ENCODE results near the gene ZNF516. TPM values are rescaled to one million over a fixed set of nuclear protein-coding genes. Genes with fewer than 3 reads are reported as not detected.
A peak's percentile ranks its signal among the peaks of the same experiment; 100 is the strongest.
"Not testable (repeated sequence)": the region's sequence is repeated elsewhere in the genome, so short reads cannot be mapped to it uniquely, and the experiment has no call there.

Gene ZNF516, protein sequence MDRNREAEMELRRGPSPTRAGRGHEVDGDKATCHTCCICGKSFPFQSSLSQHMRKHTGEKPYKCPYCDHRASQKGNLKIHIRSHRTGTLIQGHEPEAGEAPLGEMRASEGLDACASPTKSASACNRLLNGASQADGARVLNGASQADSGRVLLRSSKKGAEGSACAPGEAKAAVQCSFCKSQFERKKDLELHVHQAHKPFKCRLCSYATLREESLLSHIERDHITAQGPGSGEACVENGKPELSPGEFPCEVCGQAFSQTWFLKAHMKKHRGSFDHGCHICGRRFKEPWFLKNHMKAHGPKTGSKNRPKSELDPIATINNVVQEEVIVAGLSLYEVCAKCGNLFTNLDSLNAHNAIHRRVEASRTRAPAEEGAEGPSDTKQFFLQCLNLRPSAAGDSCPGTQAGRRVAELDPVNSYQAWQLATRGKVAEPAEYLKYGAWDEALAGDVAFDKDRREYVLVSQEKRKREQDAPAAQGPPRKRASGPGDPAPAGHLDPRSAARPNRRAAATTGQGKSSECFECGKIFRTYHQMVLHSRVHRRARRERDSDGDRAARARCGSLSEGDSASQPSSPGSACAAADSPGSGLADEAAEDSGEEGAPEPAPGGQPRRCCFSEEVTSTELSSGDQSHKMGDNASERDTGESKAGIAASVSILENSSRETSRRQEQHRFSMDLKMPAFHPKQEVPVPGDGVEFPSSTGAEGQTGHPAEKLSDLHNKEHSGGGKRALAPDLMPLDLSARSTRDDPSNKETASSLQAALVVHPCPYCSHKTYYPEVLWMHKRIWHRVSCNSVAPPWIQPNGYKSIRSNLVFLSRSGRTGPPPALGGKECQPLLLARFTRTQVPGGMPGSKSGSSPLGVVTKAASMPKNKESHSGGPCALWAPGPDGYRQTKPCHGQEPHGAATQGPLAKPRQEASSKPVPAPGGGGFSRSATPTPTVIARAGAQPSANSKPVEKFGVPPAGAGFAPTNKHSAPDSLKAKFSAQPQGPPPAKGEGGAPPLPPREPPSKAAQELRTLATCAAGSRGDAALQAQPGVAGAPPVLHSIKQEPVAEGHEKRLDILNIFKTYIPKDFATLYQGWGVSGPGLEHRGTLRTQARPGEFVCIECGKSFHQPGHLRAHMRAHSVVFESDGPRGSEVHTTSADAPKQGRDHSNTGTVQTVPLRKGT
- total RNA-seq: 28.0 TPM
- long read RNA-seq, partial matches to known transcripts: 5 of 20 reads
- long read RNA-seq, other reads (novel, unspliced or antisense): 14 of 20 reads

DNA sequence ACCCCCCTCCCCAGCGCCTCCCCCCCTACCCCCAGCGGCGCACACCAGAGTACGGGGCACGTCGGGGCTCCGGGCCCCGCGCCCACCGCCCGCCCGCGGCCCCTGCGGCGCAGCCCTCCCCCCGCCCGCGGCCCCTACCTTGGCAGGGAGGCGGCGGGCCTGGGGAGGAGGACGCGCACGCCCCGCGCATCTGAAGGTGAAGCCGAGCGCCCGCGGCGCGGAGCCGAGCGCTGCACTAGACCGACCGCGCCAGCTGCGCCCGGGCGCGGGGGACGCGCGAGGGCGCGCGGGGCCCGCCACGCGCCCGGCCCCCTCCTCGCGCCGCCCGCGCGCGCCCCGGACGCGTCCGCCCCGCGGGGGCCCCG lies at the start of gene ZNF516:
TSS of gene ZNF516 (minus strand) at position 237 of the 365 bp plus-strand sequence. CDS start 52,188 bp downstream, outside the sequence.
- no peak for ATAC-seq
- TF ChIP-seq, protein P1, sequence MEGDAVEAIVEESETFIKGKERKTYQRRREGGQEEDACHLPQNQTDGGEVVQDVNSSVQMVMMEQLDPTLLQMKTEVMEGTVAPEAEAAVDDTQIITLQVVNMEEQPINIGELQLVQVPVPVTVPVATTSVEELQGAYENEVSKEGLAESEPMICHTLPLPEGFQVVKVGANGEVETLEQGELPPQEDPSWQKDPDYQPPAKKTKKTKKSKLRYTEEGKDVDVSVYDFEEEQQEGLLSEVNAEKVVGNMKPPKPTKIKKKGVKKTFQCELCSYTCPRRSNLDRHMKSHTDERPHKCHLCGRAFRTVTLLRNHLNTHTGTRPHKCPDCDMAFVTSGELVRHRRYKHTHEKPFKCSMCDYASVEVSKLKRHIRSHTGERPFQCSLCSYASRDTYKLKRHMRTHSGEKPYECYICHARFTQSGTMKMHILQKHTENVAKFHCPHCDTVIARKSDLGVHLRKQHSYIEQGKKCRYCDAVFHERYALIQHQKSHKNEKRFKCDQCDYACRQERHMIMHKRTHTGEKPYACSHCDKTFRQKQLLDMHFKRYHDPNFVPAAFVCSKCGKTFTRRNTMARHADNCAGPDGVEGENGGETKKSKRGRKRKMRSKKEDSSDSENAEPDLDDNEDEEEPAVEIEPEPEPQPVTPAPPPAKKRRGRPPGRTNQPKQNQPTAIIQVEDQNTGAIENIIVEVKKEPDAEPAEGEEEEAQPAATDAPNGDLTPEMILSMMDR (IDR thresholded peaks at IDR 0.05): no peak
- H3K36me3 ChIP-seq: no peaks in the 10 kb centered on the region
- H3K27ac ChIP-seq: peak within 1 kb of the TSS; percentile 76
- intact Hi-C loops (cut with DNase I): no loop called here
- no peaks in the 10 kb centered on the region for H3K27me3 ChIP-seq
- no peaks in the 10 kb centered on the region for H3K4me1 ChIP-seq
- no peaks in the 10 kb centered on the region for H3K9me3 ChIP-seq
- no peak for DNase-seq
- peak within 1 kb of the TSS; percentile 84 for H3K4me3 ChIP-seq

DNA sequence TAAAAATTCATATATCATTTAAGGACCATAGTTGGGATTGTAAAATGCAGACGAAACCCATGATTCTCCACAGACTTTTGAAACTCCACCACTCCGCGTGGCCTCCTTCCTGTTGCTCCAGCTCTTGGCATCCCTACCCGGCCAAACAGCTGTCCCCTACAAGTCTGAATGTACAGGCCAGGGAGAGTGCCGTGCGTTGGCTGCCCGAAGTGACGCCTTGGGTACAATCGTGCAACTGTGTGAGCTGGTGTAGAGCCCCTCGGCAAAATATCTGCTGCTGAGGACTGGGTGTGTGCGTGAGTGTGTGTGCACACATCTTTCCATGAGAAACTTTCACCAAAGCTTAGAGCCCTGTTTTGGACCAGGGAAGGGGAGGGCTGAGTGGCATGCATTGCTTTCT lies 43.8 kb upstream of the ZNF516 start:
- no peaks in the 10 kb centered on the region for H3K36me3 ChIP-seq
- peak; percentile 15 for DNase-seq
- TF ChIP-seq, protein P1 (IDR thresholded peaks at IDR 0.05): no peak
- no peaks in the 10 kb centered on the region for H3K4me1 ChIP-seq
- no peaks in the 10 kb centered on the region for H3K27me3 ChIP-seq
- ATAC-seq: peak; percentile 19
- H3K27ac ChIP-seq: no peak overlapping the region
- H3K9me3 ChIP-seq: no peaks in the 10 kb centered on the region
- no peak overlapping the region for H3K4me3 ChIP-seq
- intact Hi-C loops (cut with DNase I): no loop called here

DNA sequence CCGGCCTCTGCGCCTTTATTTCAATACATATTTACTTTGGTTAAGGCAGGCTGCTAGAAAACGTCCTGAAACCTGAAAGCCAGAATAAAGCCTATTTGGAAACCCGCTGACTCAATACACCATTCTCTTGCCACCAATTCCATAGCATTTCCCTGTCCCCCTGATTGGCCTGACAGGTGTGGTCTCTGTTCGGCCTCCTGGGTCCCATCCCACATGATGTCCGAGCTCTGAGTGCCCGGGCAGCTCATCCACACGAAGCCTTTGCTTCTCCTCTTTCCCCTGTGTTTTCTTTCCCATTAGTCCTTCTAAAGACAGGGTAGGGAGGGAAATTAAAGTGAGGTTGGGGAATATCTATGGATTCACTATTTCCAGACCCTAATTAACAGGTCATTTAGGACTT lies 42.6 kb upstream of the ZNF516 start:
- intact Hi-C loops (cut with DNase I): no loop called here
- DNase-seq: no peak

DNA sequence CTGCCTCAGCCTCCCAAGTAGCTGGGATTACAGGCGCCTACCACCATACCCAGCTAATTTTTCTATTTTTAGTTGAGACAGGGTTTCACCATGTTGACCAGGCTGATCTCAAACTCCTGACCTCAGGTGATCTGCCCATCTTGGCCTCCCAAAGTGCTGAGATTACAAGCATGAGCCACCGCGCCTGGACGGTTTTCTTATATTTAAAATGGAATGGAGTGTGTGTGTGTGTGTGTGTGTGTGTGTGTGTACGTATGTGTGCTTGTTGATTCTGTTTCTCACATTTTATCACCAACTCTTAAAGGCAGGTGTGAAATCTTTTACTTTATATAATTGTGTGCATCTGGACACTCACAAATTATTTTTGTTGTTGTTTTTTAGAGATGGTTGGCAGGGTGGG lies 41.6 kb upstream of the ZNF516 start:
- H3K4me3 ChIP-seq; ATAC-seq; H3K27ac ChIP-seq; H3K9me3 ChIP-seq; H3K27me3 ChIP-seq; H3K36me3 ChIP-seq; H3K4me1 ChIP-seq; intact Hi-C loops (cut with DNase I); DNase-seq: not testable (repeated sequence)

More for the DNA sequence above, 42.6 kb upstream of the ZNF516 start:
- no peak overlapping the region for H3K4me3 ChIP-seq
- TF ChIP-seq, protein P1 (IDR thresholded peaks at IDR 0.05): no peak
- H3K4me1 ChIP-seq: no peaks in the 10 kb centered on the region
- no peaks in the 10 kb centered on the region for H3K27me3 ChIP-seq
- no peak overlapping the region for H3K27ac ChIP-seq
- H3K9me3 ChIP-seq: no peaks in the 10 kb centered on the region
- ATAC-seq: no peak
- no peaks in the 10 kb centered on the region for H3K36me3 ChIP-seq

DNA sequence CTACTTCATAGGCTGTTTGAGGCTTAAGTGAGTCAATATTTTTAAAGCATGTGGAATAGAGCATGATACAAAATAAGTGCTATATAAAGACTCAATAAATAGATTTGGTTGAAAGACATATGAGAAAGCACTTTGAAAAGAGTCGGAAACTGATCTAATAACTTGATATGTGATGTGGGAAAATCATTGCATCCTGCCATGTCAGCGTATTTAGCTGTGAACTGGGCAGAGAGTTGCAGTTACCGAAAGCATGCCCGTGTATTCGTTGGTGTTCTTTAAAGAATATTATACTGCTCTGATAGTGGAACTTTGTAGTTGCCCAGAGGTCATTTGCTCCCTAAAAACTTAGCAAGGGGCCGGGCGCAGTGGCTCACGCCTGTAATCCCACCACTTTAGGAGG lies 37.8 kb upstream of the ZNF516 start:
- ATAC-seq: no peak
- H3K4me3 ChIP-seq: no peak overlapping the region
- TF ChIP-seq, protein P1 (IDR thresholded peaks at IDR 0.05): no peak
- no peaks in the 10 kb centered on the region for H3K9me3 ChIP-seq
- no peak overlapping the region for H3K27ac ChIP-seq
- DNase-seq: peak; percentile 18
- H3K4me1 ChIP-seq: no peaks in the 10 kb centered on the region
- intact Hi-C loops (cut with DNase I): no loop called here
- H3K27me3 ChIP-seq: no peaks in the 10 kb centered on the region
- H3K36me3 ChIP-seq: no peaks in the 10 kb centered on the region

Data from upper lobe of right lung (tissue), 1 donor.